OCI-LY3 (cell line): ENCODE results near the gene SLC25A45.

ENCODE experiments used
- H2AFZ ChIP-seq: fragments of 200-600, 300-600 bp; shearing (Covaris generic); 2 replicates; pipeline ENCODE4 v1.6.0; 2014; ENCODE audit warnings: antibody characterized with exemption, low read depth, low read length
- H3K27ac ChIP-seq: fragments of 200-600, 300-600 bp; sonication (generic); 2 replicates; pipeline ENCODE4 v1.5.1; 2014; ENCODE audit warnings: mild to moderate bottlenecking, low read length, moderate library complexity, mixed read lengths
- H3K27me3 ChIP-seq: fragments of 200-600, 300-600 bp; sonication (generic); 2 replicates; pipeline ENCODE4 v1.6.1; 2014; ENCODE audit warnings: low read depth, low read length, mixed read lengths
- H3K36me3 ChIP-seq: fragments of 200-600, 300-600 bp; sonication (generic); replicated peaks from 2 replicates; pipeline ENCODE3; 2014; ENCODE audit warnings: low read depth, low read length, mixed read lengths
- H3K4me1 ChIP-seq: fragments of 300-600, 200-600 bp; sonication (generic); 2 replicates; pipeline ENCODE4 v1.6.1; 2014; ENCODE audit warnings: low read length, mixed read lengths
- H3K4me2 ChIP-seq: fragments of 200-600, 300-600 bp; sonication (generic); 2 replicates; pipeline ENCODE4 v1.6.1; 2014; ENCODE audit warnings: low read length, mixed read lengths
- H3K4me3 ChIP-seq: fragments of 300-600, 200-600 bp; sonication (generic); 2 replicates; pipeline ENCODE4 v1.5.1; 2014; ENCODE audit warnings: antibody characterized with exemption, mild to moderate bottlenecking, low read length, moderate library complexity
- H3K79me2 ChIP-seq: fragments of 300-600, 200-600 bp; shearing (Covaris generic); 2 replicates; pipeline ENCODE4 v1.6.1; 2014; ENCODE audit warnings: mild to moderate bottlenecking, low read length, mixed read lengths
- H3K9ac ChIP-seq: fragments of 300-600, 200-600 bp; shearing (Covaris generic); 2 replicates; pipeline ENCODE4 v1.6.0; 2014; ENCODE audit warnings: mild to moderate bottlenecking, low read length, moderate library complexity
- H3K9me3 ChIP-seq: fragments of 200-600, 300-600 bp; shearing (Covaris generic); 2 replicates; pipeline ENCODE4 v1.6.1; 2014; ENCODE audit warnings: low read length, mixed read lengths; ENCODE audit not compliant: insufficient read depth
- H4K20me1 ChIP-seq: fragments of 200-600, 300-600 bp; sonication (generic); 2 replicates; pipeline ENCODE4 v1.6.1; 2016; ENCODE audit warnings: low read length, mixed read lengths; ENCODE audit not compliant: insufficient read depth
- CTCF ChIP-seq: fragments of 200-600, 300-600 bp; sonication (generic); IDR thresholded peaks from 2 replicates; pipeline ENCODE4 v1.5.1; 2014; ENCODE audit warnings: antibody characterized with exemption, low read length, low read depth
- EZH2phosphoT487 ChIP-seq: fragments of 200-600 bp; shearing (Covaris generic); IDR thresholded peaks from 2 replicates; pipeline ENCODE4 v1.6.1; 2018; ENCODE audit warnings: antibody characterized with exemption, mixed run types, low read depth

The SLC25A45 gene

DNA sequence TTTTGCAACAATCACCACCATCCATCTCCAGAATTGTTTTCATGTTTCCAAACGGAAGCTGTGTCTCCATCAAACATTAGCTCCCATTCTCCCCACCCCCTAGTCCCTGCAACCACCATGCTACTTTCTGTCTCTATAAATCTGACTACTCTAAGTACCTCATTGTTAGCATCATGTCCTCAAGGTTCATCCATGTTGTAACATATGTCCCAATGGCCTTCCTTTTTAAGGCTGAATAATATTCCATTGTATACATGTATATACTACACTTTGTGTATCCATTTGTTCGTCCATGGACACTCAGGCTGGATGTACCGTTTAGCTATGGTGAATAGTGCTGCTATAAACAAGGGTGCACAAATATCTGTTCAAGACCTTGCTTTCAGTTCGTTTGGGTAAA, 57.0 kb downstream of the SLC25A45 start:
- Histone ChIP-seq H2AFZ (no peak overlapping the region), H3K4me1 (peaks cover 10% of the 10 kb centered on the region), H3K4me3 (no peak overlapping the region), H3K4me2 (no peak overlapping the region), H4K20me1 (no peaks in the 10 kb centered on the region), H3K27me3 (no peaks in the 10 kb centered on the region), H3K9ac (no peak overlapping the region), H3K36me3 (no peaks in the 10 kb centered on the region), H3K27ac (no peak overlapping the region), H3K79me2 (no peaks in the 10 kb centered on the region), H3K9me3 (no peaks in the 10 kb centered on the region)
- no peak for TF ChIP-seq EZH2phosphoT487
- no peak for TF ChIP-seq CTCF
